Vagina (tissue), 2 donors: ENCODE measurements around the gene RAD9A. TPM values are rescaled to one million over a fixed set of nuclear protein-coding genes. Genes with fewer than 3 reads are reported as not detected.

Experiments used
- DNase-seq, 2 donors: peaks; one replicate each; pipeline ENCODE4 v3.0.0-alpha.2; 2017; ENCODE audit errors: extremely low spot score in 2 of 2
- H3K27ac ChIP-seq: fragments of 200-600 bp; sonication (generic); one replicate; pipeline ENCODE4 v1.5.1; 2019
- H3K27me3 ChIP-seq: fragments of 200-600 bp; sonication (generic); one replicate; pipeline ENCODE4 v1.5.1; 2019
- H3K36me3 ChIP-seq, 2 donors: fragments of 200-600 bp; sonication (generic); one replicate each; pipeline ENCODE4 v1.5.1; 2017 to 2019
- H3K4me1 ChIP-seq: fragments of 200-600 bp; sonication (generic); one replicate; pipeline ENCODE4 v1.5.1; 2019
- H3K4me3 ChIP-seq, 2 donors: fragments of 200-600 bp; sonication (generic); 1 replicate in 1 of 2; 2 replicates in 1 of 2; pipeline ENCODE4 v1.5.1; 2016 to 2019
- H3K9me3 ChIP-seq: fragments of 200-600 bp; sonication (generic); one replicate; pipeline ENCODE4 v1.5.1; 2019
- POLR2A ChIP-seq, 2 donors: fragments of 450-650 bp; IDR thresholded peaks; one replicate each; pipeline ENCODE4 v1.6.1; 2017; ENCODE audit warnings: antibody characterized with exemption in 2 of 2, mild to moderate bottlenecking in 2 of 2, moderate library complexity in 2 of 2
- POLR2AphosphoS5 ChIP-seq, 2 donors: sonication (generic); formaldehyde crosslinking; IDR thresholded peaks; one replicate each; pipeline ENCODE4 v1.9.0; 2017; ENCODE audit warnings: antibody characterized with exemption in 2 of 2, mild to moderate bottlenecking in 2 of 2, low read depth in 1 of 2; ENCODE audit not compliant: insufficient read depth in 1 of 2
- intact Hi-C: fragments of 100-400 bp; cut with DNase I; formaldehyde crosslinking; loops from one replicate; pipeline ENCODE4 v1.15.1; 2023
- total RNA-seq: library from RNA; depleted of rRNA; stranded (reverse); fragments of >200 nt; gene quantifications from one replicate; pipeline ENCODE4 v1.2.3, GENCODE V29; 2016
- TF ChIP-seq, protein P1 (sequence below), 3 experiments: fragments of 450-650 bp in 2 of 3; fragments of 200-600 bp in 1 of 3; sonication (generic) in 1 of 3; IDR thresholded peaks; one replicate each; pipeline ENCODE4 v1.5.1; 2017 to 2019; ENCODE audit warnings: antibody characterized with exemption in 3 of 3, mild to moderate bottlenecking in 2 of 3, moderate library complexity in 2 of 3

RAD9A gene
- total RNA-seq, 1 donor from 2014 or later = 20.6 TPM

DNA sequence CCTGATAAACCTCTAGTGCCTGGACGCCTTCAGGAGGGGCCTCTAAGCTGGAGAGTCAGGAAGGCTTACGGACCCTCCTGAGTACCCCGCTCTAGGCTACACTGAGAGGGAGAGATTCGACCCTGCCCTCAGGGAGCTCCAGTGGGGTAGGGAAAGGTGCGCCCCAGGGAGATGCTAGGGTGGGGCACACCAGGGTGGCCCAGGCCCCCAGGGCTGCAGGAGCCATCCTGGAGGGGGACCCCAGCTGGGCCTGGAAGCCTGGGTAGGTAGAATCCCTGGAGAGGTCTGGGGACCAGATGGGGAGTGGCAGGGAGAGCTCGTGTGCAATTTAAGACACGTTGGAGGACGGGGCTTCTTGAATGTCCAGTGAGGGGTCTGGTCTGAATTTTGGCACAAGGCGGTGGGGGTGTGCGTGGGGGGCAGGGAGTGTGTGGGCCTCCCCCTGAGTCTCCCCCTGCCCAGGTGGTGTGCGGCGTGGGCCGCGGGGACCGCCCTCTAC, 28.4 kb downstream of the RAD9A start:
- Histone ChIP-seq H3K9me3 (no peaks in the 10 kb centered on the region), H3K27ac (peak overlapping the region; percentile 76), H3K27me3 (peaks cover under 1% of the 10 kb centered on the region), H3K36me3 (no peaks in the 10 kb centered on the region), H3K4me3 (peak overlapping the region; percentile 59 to 83), H3K4me1 (peaks cover 56% of the 10 kb centered on the region)
- intact Hi-C loops = loop anchor here (5.0 kb wide), 1 partner anchor 47 kb away; the partner anchor contains the start of gene TMEM134
- DNase-seq = no peak
- TF ChIP-seq, protein P1, sequence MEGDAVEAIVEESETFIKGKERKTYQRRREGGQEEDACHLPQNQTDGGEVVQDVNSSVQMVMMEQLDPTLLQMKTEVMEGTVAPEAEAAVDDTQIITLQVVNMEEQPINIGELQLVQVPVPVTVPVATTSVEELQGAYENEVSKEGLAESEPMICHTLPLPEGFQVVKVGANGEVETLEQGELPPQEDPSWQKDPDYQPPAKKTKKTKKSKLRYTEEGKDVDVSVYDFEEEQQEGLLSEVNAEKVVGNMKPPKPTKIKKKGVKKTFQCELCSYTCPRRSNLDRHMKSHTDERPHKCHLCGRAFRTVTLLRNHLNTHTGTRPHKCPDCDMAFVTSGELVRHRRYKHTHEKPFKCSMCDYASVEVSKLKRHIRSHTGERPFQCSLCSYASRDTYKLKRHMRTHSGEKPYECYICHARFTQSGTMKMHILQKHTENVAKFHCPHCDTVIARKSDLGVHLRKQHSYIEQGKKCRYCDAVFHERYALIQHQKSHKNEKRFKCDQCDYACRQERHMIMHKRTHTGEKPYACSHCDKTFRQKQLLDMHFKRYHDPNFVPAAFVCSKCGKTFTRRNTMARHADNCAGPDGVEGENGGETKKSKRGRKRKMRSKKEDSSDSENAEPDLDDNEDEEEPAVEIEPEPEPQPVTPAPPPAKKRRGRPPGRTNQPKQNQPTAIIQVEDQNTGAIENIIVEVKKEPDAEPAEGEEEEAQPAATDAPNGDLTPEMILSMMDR (IDR thresholded peaks at IDR 0.05) = no peak

DNA sequence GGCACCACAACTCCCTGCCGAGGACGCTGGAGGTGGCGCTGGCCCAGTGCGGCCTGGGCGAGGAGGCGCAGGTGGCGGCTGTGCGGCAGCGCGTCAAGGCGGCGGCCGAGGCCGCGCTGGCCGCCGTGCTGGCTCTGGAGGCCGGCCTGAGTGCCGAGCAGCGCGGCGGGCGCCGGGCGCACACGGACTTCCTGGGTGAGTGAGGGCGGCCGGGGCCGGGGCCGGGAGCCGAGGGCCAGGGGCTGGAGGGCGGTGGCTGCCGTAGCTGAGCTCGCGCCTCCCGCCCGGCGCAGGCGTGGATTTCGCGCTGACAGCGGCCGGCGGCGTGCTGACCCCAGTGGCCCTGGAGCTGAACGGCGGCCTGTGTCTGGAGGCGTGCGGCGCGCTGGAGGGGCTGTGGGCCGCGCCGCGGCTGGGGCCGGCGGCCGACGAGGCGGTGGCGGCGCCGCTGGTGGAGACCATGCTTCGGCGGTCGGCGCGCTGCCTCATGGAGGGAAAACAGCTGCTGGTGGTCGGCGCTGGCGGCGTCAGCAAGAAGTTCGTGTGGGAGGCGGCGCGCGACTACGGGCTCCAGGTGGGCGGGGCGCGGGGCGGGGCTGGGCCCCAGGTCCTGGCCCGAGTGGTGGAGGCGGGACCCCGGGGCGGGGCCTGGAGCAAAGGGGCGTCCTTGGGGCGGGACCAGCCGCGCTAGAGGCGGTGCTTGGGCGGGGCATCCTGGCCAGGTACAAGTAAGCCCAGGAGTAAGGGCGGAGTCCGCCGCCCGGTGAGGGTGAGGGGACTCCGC, 29.1 kb downstream of the RAD9A start:
- Histone ChIP-seq H3K36me3 (no peaks in the 10 kb centered on the region), H3K27me3 (no peaks in the 10 kb centered on the region), H3K27ac (peak overlapping the region; percentile 76), H3K4me3 (peak overlapping the region; percentile 59 to 83), H3K4me1 (peaks cover 50% of the 10 kb centered on the region), H3K9me3 (no peaks in the 10 kb centered on the region)
- intact Hi-C loops = loop anchor here (5.0 kb wide), 1 partner anchor 46 kb away; the partner anchor contains the start of gene TMEM134
- peak; percentile 95 to 99 for DNase-seq
- TF ChIP-seq, protein P1 (IDR thresholded peaks at IDR 0.05) = no peak
- TF ChIP-seq POLR2AphosphoS5 (IDR thresholded peaks at IDR 0.05; ENCODE audit: insufficient read depth in 1 of 2, low read depth in 1 of 2) = no peak
- peak in 1 of 2 donors; percentile 62 for TF ChIP-seq POLR2A (IDR thresholded peaks at IDR 0.05)

DNA sequence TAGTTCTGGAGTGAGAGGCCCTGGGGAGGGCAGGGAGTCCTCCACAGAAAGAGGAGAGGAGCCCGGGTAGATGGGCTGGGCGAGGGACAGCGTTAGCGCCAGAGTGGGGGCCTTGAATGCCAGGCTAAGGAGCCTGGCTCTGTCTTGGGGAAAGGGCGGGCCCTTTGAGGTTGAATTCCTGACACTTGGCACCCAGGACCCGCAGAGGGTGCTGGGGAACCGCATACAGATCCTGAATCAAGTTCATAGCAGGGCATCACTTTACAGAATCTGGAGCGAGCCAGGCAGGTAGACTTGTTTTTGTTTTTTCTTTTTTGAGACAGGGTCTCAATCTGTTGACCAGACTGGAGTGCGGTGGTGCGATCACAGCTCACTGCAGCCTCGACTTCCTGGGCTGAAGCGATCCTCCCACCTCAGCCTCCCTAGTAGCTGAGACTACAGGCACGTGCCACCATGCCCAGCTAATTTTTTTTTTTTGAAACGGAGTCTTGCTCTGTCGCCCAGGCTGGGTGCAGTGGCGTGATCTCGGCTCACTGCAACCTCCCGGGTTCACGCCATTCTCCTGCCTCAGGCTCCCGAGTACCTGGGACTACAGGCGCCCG, 29.7 kb downstream of the RAD9A start:
- H3K36me3 ChIP-seq = no peaks in the 10 kb centered on the region
- H3K27ac ChIP-seq = peak overlapping the region; percentile 76
- no peaks in the 10 kb centered on the region for H3K9me3 ChIP-seq
- H3K4me1 ChIP-seq = peaks cover 43% of the 10 kb centered on the region
- no peaks in the 10 kb centered on the region for H3K27me3 ChIP-seq
- TF ChIP-seq, protein P1 (IDR thresholded peaks at IDR 0.05) = no peak
- TF ChIP-seq POLR2A (IDR thresholded peaks at IDR 0.05) (no peak), POLR2AphosphoS5 (IDR thresholded peaks at IDR 0.05; ENCODE audit: insufficient read depth in 1 of 2, low read depth in 1 of 2) (peak in 1 of 2 donors; percentile 60)
- intact Hi-C loops = loop anchor here (5.0 kb wide), 1 partner anchor 46 kb away; the partner anchor contains the start of gene TMEM134
- H3K4me3 ChIP-seq = peak overlapping the region; percentile 59 to 83
- DNase-seq = no peak

DNA sequence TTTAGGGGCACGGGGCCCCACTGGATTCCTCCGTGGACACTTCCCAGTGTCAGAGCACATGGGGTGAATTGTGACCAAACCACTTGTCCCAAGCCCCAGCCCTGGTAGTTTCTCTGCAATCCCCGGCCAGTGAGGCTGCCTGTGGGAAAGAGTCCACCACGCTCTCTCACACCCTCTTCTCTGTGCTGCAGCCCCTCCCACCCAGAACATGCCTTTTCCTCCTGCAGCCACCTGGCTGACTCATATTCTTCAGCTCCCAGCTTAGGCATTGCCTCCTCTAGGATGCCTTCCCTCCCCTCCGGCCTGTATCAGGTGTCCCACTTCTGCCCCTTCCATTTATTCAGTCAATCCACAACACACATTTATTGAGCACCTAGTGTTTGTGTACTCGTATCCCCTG, 31.1 kb downstream of the RAD9A start:
- Histone ChIP-seq H3K4me3 (no peak overlapping the region), H3K27ac (no peak overlapping the region), H3K36me3 (no peaks in the 10 kb centered on the region), H3K27me3 (no peaks in the 10 kb centered on the region), H3K4me1 (peaks cover 37% of the 10 kb centered on the region), H3K9me3 (no peaks in the 10 kb centered on the region)
- TF ChIP-seq POLR2AphosphoS5 (IDR thresholded peaks at IDR 0.05; ENCODE audit: insufficient read depth in 1 of 2, low read depth in 1 of 2) = no peak
- TF ChIP-seq, protein P1 (IDR thresholded peaks at IDR 0.05) = no peak
- DNase-seq = no peak
- intact Hi-C loops = loop anchor here (5.0 kb wide), 1 partner anchor 44 kb away; the partner anchor contains the start of gene TMEM134
